HepG2 (cell line): ENCODE results near the gene SLC38A2. TPM values are rescaled to one million over a fixed set of nuclear protein-coding genes. Genes with fewer than 3 reads are reported as not detected.

Experiments
- ATF3 ChIP-seq: sonication (generic); formaldehyde crosslinking; IDR thresholded peaks from 2 replicates; pipeline ENCODE4 v1.4.0; 2020; ENCODE audit warnings: missing genetic modification reagents
- DZIP1 ChIP-seq: sonication (generic); formaldehyde crosslinking; IDR thresholded peaks from 2 replicates; pipeline ENCODE4 v1.5.0; 2020; ENCODE audit warnings: mild to moderate bottlenecking, missing genetic modification reagents
- E2F2 ChIP-seq: sonication (generic); formaldehyde crosslinking; IDR thresholded peaks from 2 replicates; pipeline ENCODE4 v1.4.0; 2020; ENCODE audit warnings: missing genetic modification reagents, borderline replicate concordance
- GFI1 ChIP-seq: sonication (generic); formaldehyde crosslinking; IDR thresholded peaks from 2 replicates; pipeline ENCODE4 v1.5.0; 2020; ENCODE audit warnings: missing genetic modification reagents, mild to moderate bottlenecking, borderline replicate concordance
- KAT7 ChIP-seq: IDR thresholded peaks from 2 replicates; pipeline ENCODE4 v1.6.1; 2018; ENCODE audit warnings: borderline replicate concordance, missing compliant biosample characterization
- MAZ ChIP-seq, 2 experiments: sonication (generic) in 1 of 2; formaldehyde crosslinking in 1 of 2; IDR thresholded peaks; 2 replicates each; pipeline versions ENCODE4 v1.5.0 to v1.6.1; 2012 to 2020; ENCODE audit warnings: low read depth in 2 of 2, mild to moderate bottlenecking in 2 of 2, borderline replicate concordance in 1 of 2, improper control_type of control experiment in 1 of 2, low read length in 1 of 2, missing genetic modification reagents in 1 of 2, moderate library complexity in 1 of 2
- MBNL3 ChIP-seq: fragments of 250-450 bp; sonication (Bioruptor Pico); conservative IDR thresholded peaks from 2 replicates; pipeline ENCODE4 v1.8.0; 2022; ENCODE audit warnings: mild to moderate bottlenecking, inconsistent platforms
- NFIC ChIP-seq: IDR thresholded peaks from 2 replicates; pipeline ENCODE4 v1.6.1; 2012; ENCODE audit warnings: mild to moderate bottlenecking, low read length, inconsistent platforms
- RARG ChIP-seq: sonication (generic); formaldehyde crosslinking; IDR thresholded peaks from 2 replicates; pipeline ENCODE4 v1.4.0; 2020; ENCODE audit warnings: low read depth, mild to moderate bottlenecking, missing genetic modification reagents
- REST ChIP-seq, 2 experiments: IDR thresholded peaks; 2 replicates each; pipeline ENCODE4 v1.6.1; 2011 to 2012; ENCODE audit warnings: low read length in 2 of 2, borderline replicate concordance in 1 of 2, low read depth in 1 of 2, mild to moderate bottlenecking in 1 of 2, moderate library complexity in 1 of 2
- SNRNP70 ChIP-seq: fragments of 200-400 bp; formaldehyde crosslinking; IDR thresholded peaks from 2 replicates; pipeline ENCODE4 v1.6.1; 2017; ENCODE audit warnings: mild to moderate bottlenecking, low read depth, low read length, moderate library complexity
- ZMAT3 ChIP-seq: sonication (generic); formaldehyde crosslinking; conservative IDR thresholded peaks from 2 replicates; pipeline ENCODE4 v1.7.0; 2021; ENCODE audit warnings: missing genetic modification reagents
- ZNF207 ChIP-seq: fragments of 450-650 bp; IDR thresholded peaks from 2 replicates; pipeline ENCODE4 v1.6.1; 2016; ENCODE audit warnings: antibody characterized with exemption, borderline replicate concordance
- ZNF264 ChIP-seq: sonication (generic); formaldehyde crosslinking; IDR thresholded peaks from 2 replicates; pipeline ENCODE4 v1.4.0; 2020; ENCODE audit warnings: missing genetic modification reagents
- ZNF574 ChIP-seq: sonication (generic); formaldehyde crosslinking; IDR thresholded peaks from 2 replicates; pipeline ENCODE4 v1.4.0; 2020; ENCODE audit warnings: missing genetic modification reagents
- ZNF619 ChIP-seq: sonication (generic); formaldehyde crosslinking; IDR thresholded peaks from 2 replicates; pipeline ENCODE4 v1.4.0; 2020; ENCODE audit warnings: mild to moderate bottlenecking, missing genetic modification reagents
- ZNF850 ChIP-seq: sonication (generic); formaldehyde crosslinking; conservative IDR thresholded peaks from 2 replicates; pipeline ENCODE4 v1.9.0; 2021; ENCODE audit warnings: mild to moderate bottlenecking, missing genetic modification reagents
- polyA plus RNA-seq, 8 experiments: library from polyadenylated mRNA; depleted of rRNA in 3 of 8; stranded (reverse) in 7 of 8; unstranded in 1 of 8; fragments of >200 nt; fragmentation: Illumina TruSeq in 4 of 8; extraction: Trizol in 4 of 8; gene quantifications; 2 replicates each; pipeline versions ENCODE4 v1.2.1 to v1.2.3, GENCODE V29; 2011 to 2016; ENCODE audit warnings: low read depth in 4 of 8, missing spikeins in 1 of 8, mixed read lengths in 1 of 8; ENCODE audit not compliant: insufficient read depth in 1 of 8
- total RNA-seq, 5 experiments: library from RNA; depleted of rRNA; stranded (reverse); fragments of >200 nt; fragmentation: Illumina TruSeq; extraction: Trizol; gene quantifications; 2 replicates each; pipeline ENCODE4 v1.2.3, GENCODE V29; 2016; ENCODE audit warnings: low read depth in 1 of 5

SLC38A2 gene
- total and polyA plus RNA-seq, 2 of the 13 experiments (the other 11 are each of a cell fraction or from before 2014, with no cell fraction given) = 368 to 880 TPM

- TF ChIP-seq NFIC = no peak; the same call in 1 of the 2 replicates
- 0 out of 2 replicates have a peak, but pooled peaks have one; percentile 41 for TF ChIP-seq ZNF264 (CRISPR knock-in tag)
- TF ChIP-seq MAZ (IDR thresholded peaks at IDR 0.05; ENCODE audit: borderline replicate concordance, low read depth, low read length) = no peak
- TF ChIP-seq MAZ (CRISPR knock-in tag; IDR thresholded peaks at IDR 0.05; ENCODE audit: low read depth) = 0 out of 2 replicates have a peak, but pooled peaks have one; percentile 44
- no peak for TF ChIP-seq ATF3 (CRISPR knock-in tag)
- TF ChIP-seq ZNF619 = no peak
- TF ChIP-seq REST (IDR thresholded peaks at IDR 0.05; ENCODE audit: borderline replicate concordance in 1 of 2, low read depth in 1 of 2, low read length in 2 of 2) = no peak
- TF ChIP-seq MBNL3 (CRISPR knock-in tag) = no peak
- TF ChIP-seq RARG (CRISPR knock-in tag) = no peak
- no peak for TF ChIP-seq ZMAT3 (CRISPR knock-in tag)
- no peak for TF ChIP-seq ZNF850 (CRISPR knock-in tag)
- no peak for TF ChIP-seq SNRNP70
- TF ChIP-seq E2F2 (CRISPR knock-in tag) = no peak
- TF ChIP-seq ZNF574 = 0 out of 2 replicates have a peak, but pooled peaks have one; percentile 17
- TF ChIP-seq GFI1 (CRISPR knock-in tag) = peak; percentile 23; the same call in 1 of the 2 replicates
- no peak for TF ChIP-seq ZNF207
- TF ChIP-seq DZIP1 (CRISPR knock-in tag) = no peak
- TF ChIP-seq KAT7 (CRISPR knock-in tag) = peak; percentile 61; the same call in 1 of the 2 replicates
Measured at GRCh38 chr12:46385438-46385837, 12.9 kb upstream of the SLC38A2 start (continued).
